GM18511 (cell line): ENCODE data around the gene APCDD1L.
"Not testable (repeated sequence)": the region's sequence is repeated elsewhere in the genome, so short reads cannot be mapped to it uniquely, and the experiment has no call there.

ENCODE experiments used
- ATAC-seq: cut with Tn5 transposase; IDR thresholded peaks from one replicate; pipeline ENCODE4 v1.9.1; 2021; ENCODE audit warnings: mild to moderate bottlenecking, moderate library complexity; ENCODE audit not compliant: unreplicated experiment

APCDD1L gene

GRCh38 chr20:58446960-58447265 lies 68.3 kb downstream of the APCDD1L start:
- ATAC-seq: no peak

DNA sequence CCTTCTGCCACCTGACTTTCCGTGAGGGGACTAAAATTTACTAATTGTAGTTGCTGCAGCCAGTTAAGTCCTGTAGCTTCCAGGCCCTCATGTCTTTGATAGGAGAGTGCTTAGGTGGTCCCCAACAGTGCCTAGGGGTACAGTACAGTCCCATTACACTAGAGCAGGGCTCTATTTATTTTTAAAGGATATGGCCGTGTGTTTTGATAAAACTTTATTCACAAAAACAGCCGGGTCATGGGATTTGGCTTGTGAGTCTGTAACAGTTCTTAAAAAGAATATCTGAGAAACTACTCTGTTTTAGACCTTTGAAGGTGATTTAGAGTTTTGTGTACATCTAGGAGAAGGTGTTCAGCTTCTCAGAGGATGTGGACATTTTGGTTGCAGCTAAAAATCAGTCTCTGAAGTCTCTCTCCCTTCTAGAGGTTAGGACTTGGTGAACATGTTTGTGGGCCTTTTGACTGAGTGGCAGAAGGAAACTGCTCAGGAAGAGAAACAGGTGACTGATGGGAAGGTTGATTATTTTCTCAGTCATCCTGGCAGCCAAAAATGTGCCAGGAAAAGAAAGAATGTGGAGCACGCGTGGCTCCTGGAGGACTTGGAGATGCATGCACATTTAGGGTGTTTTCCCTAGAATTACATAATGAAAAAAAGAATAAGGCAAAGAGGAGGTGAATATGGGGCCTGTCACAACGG lies 68.8 kb downstream of the APCDD1L start:
- ATAC-seq: no peak

DNA sequence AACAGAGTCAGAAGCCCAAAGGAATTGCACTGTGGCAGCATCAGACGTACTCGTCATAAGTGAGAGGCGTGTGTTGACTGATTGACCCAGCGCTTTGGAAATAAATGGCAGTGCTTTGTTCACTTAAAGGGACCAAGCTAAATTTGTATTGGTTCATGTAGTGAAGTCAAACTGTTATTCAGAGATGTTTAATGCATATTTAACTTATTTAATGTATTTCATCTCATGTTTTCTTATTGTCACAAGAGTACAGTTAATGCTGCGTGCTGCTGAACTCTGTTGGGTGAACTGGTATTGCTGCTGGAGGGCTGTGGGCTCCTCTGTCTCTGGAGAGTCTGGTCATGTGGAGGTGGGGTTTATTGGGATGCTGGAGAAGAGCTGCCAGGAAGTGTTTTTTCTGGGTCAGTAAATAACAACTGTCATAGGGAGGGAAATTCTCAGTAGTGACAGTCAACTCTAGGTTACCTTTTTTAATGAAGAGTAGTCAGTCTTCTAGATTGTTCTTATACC lies 70.4 kb downstream of the APCDD1L start:
- no peak for ATAC-seq

DNA sequence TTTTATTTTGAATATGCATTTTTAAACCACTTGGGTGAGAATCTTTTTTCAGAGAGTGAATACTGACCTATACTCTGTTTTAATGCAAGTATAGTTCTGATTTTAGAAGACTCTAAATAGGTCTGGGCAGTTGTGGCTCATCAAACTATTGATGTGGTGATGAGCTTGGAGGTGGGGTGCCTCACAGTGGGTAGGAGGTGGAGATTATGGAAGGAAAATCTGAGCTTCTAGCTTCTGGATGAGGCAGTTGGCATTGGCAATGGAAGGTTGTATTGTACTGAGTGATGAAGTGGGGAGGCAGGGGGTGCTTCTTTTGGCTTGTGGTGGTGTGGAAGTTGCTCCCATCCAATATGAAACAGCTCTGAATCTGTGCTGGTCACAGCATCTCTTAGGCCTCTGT lies 73.5 kb downstream of the APCDD1L start:
- no peak for ATAC-seq

GRCh38 chr20:58440021-58440767 lies 75.0 kb downstream of the APCDD1L start:
- ATAC-seq: no peak

GRCh38 chr20:58438970-58439808 lies 76.0 kb downstream of the APCDD1L start:
- ATAC-seq: no peak

DNA sequence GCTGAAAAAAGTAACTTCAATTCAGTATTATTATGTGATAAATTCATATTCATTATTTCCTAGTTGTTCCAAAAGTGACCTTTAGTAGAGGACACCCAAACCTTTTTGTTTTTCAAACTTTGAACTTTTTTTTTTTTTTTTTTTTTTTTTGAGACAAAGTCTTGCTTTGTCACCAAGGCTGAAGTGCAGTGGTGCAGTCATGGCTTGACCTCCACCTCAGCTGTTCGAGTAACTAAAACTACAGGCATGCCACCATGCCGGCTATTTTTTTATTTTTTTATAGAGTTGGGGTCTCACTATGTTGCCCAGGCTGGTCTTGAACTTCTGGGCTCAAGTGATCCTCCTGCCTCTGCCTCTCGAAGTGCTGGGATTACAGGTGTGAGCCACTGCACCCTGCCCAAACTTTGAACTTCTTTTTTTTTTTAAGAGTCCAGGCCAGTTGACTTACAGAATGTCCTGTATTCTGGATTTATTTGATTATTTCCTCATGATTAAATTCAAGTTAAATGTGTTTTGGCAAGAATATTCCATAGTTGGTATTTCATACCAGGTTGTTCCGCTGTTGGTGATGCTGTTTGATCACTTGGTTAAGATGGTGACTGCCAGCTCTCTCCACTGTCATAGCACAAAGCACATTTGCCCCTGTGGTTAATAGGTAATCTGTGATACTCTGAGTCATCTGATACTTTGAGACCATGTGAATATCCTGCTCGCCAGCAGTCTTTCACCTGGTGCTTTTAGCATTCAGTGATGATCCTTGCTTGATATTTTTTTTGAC lies 78.1 kb downstream of the APCDD1L start:
- ATAC-seq: peak; percentile 93

DNA sequence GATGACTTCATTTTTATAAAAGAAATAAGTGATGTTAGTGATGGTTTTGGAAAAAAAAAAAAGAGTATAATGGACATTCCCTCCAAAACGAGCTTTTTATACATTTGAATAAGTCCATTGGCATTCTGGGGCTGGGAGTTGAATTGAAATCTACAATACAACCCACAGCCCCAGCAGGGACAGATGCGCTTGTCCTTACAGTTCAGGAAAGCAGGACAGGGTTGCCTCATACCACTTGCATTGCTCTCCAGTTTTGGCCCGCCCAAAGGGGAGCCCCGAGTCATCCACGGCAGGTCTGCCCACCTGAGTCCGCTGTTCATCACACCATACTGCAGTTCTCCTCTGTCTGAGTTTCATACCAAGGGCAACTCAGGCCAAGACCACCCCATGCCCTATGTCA lies 80.0 kb downstream of the APCDD1L start:
- ATAC-seq: no peak

DNA sequence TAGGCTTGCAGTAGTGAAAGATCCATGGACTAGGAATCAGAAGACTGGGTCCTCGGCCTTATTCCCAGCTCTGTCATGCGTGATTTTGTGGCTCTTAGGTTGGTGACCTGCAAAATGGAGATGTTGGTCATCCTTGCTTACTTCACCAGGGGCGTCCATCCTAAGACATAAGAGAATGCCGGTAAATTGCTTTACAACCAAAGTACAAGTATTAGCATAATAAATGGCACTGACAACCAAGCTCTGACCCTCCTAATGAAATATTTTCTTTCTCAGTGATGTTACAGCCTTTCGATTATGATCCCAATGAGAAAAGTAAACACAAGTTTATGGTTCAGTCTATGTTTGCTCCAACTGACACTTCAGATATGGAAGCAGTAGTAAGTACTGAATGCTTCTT lies 80.9 kb downstream of the APCDD1L start:
- ATAC-seq: no peak

DNA sequence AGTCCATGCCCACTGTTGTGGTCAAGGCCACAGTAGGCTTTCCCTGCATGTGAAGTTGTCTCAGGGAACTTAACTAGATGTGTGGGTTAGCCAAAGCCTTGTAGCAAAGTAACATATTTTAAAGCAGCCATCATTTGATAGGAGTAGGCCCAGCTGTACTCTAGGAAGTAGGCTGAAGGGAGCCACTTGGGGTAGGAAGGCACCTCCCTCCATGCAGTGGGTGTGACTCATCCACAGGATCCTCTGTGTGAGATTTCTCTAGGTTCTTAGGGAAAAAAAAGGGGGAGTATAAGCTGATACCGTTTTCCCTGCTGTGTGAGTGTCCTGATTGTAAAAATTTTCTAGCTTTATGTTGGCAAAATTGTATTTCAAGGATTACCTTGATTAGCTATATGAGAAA lies 81.4 kb downstream of the APCDD1L start:
- no peak for ATAC-seq

DNA sequence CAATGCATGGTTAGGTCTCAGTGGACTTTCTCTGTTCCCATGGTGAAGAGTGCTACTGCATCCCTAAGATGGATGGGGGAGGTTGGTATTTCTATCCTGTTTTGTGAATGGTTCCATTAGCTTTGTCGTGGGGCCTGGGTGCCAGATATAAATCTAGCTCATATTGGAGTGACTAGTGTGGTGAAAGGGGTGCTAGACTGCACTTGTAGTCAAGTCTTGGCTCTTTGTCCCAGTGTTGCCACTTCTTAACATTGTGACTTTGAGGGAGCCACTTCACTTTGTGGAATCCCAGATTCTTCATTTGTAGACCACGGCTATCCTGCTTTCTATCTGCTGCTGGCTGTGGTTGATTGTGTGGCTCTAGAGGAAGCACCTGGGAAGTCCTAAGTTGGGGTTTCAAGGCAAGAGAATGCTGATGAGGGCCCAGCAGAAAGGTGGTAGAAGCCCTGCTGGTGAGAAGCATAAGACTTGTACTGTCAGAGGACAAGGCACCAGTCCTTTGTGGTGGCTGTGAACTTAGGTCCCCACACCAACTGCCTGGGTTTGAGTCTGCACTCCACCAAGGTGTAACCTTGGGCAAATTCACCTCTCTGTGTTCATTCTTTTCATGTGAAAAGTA lies 82.1 kb downstream of the APCDD1L start:
- no peak for ATAC-seq

- ATAC-seq: no peak
These were observed 82.8 kb downstream of the APCDD1L start for GRCh38 chr20:58432186-58432954.

DNA sequence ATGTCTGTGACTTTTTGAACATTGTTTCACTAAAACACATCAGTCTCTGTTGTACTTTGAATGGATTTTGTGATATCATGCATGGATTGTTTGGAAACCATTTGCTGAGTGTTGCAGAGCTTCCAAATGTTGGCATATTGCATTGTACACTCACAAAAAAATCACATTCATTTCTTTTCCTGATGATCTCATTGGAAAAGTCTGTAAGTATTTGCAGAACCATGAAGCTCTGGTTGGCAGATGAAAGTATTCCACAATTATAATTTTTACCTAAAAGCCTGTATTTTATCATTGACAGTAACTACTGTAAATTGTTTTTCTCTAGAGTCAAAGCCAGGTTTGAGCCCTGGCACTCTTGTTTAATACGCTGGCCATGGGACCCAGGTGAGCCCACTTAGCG lies 84.1 kb downstream of the APCDD1L start:
- no peak for ATAC-seq

DNA sequence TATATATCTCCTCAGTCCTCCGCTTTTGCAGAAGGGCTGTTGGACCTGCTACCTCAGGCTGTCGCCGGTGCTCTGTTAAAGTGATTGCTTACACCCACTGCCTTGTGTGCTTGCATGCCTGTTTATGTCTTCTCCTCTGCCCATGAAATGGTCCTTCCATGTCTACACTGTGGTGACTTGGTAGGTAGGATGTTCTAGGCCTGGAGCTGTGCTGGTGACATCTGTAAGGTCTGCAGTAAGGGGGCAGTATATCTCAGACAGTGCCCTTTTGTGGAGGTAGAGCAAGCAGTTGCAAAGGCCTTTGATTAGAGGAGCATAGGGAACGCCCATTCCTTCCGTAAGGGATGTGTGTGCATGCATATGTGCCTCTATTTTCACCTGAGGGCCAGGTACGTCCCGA lies 85.9 kb downstream of the APCDD1L start:
- ATAC-seq: no peak

DNA sequence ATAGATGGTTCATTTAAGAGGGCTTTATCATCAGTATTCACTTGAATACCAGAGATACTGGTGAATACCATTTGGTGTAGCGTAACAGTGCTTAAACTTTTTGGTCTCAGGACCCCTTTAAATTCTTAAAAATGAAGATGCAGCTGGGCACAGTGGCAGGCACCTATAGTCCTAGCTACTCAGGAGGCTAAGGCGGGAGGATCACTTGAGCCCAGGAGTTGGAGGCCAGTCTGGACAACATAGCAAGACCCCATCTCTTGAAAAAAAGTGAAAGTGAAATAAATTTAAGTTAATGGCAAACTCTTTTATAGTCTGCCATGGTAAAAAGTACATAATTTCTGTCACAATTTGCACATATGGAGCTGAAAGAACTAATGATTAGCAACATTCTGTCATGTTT lies 86.8 kb downstream of the APCDD1L start:
- ATAC-seq: no peak

- ATAC-seq: not testable (repeated sequence)
These were observed 87.6 kb downstream of the APCDD1L start for GRCh38 chr20:58427571-58427970.

DNA sequence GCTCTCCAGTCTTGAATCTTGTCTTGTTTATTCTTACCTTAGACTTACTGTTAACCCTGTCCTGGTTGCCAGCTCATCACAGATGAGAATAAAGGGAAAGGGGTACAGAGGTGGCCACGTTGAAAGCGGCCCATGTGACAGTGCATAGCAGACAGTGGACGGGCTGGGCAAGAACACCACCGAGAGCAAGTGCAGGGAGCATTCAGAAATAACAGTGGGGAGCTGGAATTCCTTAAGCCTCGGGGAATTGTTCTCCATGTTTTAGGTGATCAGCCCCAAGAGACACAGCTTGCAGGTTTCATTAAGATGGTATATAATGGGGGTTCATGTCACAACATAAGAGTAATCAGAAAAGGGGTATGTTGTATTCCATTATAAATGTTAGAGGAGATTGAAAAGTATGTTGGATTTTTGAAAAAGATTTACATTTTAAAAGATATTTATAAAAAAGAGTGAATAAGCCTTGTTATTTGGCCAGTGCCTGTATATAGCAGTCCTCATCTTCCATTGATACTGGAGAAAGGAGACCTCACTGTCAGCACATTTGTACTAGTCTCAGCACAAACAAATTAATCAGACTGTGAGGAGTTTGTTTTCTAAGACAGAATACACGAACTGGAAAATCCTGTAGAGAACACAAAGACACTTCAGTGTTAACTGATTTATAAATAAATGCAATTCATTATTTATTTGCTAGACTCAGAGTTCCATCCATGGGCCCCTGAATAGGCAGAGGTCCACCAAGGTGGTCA lies 90.8 kb downstream of the APCDD1L start:
- no peak for ATAC-seq

- ATAC-seq: no peak
These were observed 93.7 kb downstream of the APCDD1L start for GRCh38 chr20:58421497-58421850.
